H9 (cell line): ENCODE results near the gene ADGRD1. TPM values are rescaled to one million over a fixed set of nuclear protein-coding genes. Genes with fewer than 3 reads are reported as not detected.

ENCODE experiments used
- DNase-seq: peaks from one replicate; pipeline ENCODE4 v3.0.0-alpha.2; 2017
- H2AFZ ChIP-seq: one replicate; pipeline ENCODE4 v1.6.1; 2013; ENCODE audit warnings: mild to moderate bottlenecking, low read length, control low read depth, moderate library complexity
- H2AK5ac ChIP-seq: 2 replicates; pipeline ENCODE4 v1.6.1; 2013; ENCODE audit warnings: low read length, control low read depth, mixed read lengths; ENCODE audit not compliant: insufficient read length
- H2BK120ac ChIP-seq: one replicate; pipeline ENCODE4 v1.6.1; 2013; ENCODE audit warnings: low read depth, mild to moderate bottlenecking, low read length, control low read depth, inconsistent platforms; ENCODE audit not compliant: poor library complexity, severe bottlenecking
- H2BK12ac ChIP-seq: 2 replicates; pipeline ENCODE4 v1.6.1; 2013; ENCODE audit warnings: low read length, control low read depth, mixed read lengths, low read depth; ENCODE audit not compliant: insufficient read length
- H2BK15ac ChIP-seq: 2 replicates; pipeline ENCODE4 v1.6.1; 2013; ENCODE audit warnings: low read depth, low read length, control low read depth
- H2BK20ac ChIP-seq: one replicate; pipeline ENCODE4 v1.6.1; 2013; ENCODE audit warnings: low read depth, mild to moderate bottlenecking, low read length, control low read depth, inconsistent platforms; ENCODE audit not compliant: poor library complexity, severe bottlenecking
- H2BK5ac ChIP-seq: 2 replicates; pipeline ENCODE4 v1.6.1; 2013; ENCODE audit warnings: low read length, control low read depth, mixed read lengths; ENCODE audit not compliant: insufficient read length
- H3K14ac ChIP-seq: 2 replicates; pipeline ENCODE4 v1.6.1; 2013; ENCODE audit warnings: low read length, control low read depth; ENCODE audit not compliant: insufficient read depth
- H3K18ac ChIP-seq: 2 replicates; pipeline ENCODE4 v1.6.1; 2013; ENCODE audit warnings: low read depth, mild to moderate bottlenecking, mixed read lengths, low read length, control low read depth; ENCODE audit not compliant: insufficient read length
- H3K23ac ChIP-seq: 2 replicates; pipeline ENCODE4 v1.6.1; 2013; ENCODE audit warnings: low read length, control low read depth, mixed read lengths, low read depth; ENCODE audit not compliant: insufficient read length
- H3K23me2 ChIP-seq: 2 replicates; pipeline ENCODE4 v1.6.1; 2013; ENCODE audit warnings: low read depth, mild to moderate bottlenecking, mixed read lengths, low read length, control low read depth; ENCODE audit not compliant: insufficient read length, poor library complexity, severe bottlenecking
- H3K27ac ChIP-seq: 2 replicates; pipeline ENCODE4 v1.5.1; 2013; ENCODE audit warnings: low read length, control low read depth, mixed read lengths, low read depth; ENCODE audit not compliant: insufficient read length
- H3K27me3 ChIP-seq: 2 replicates; pipeline ENCODE4 v1.6.1; 2013; ENCODE audit warnings: low read length, control low read depth, inconsistent platforms; ENCODE audit not compliant: insufficient read depth
- H3K4ac ChIP-seq: 2 replicates; pipeline ENCODE4 v1.6.1; 2013; ENCODE audit warnings: low read depth, mild to moderate bottlenecking, control low read depth, inconsistent platforms, low read length, moderate library complexity
- H3K4me1 ChIP-seq: 2 replicates; pipeline ENCODE4 v1.6.1; 2013; ENCODE audit warnings: low read length, control low read depth, inconsistent platforms; ENCODE audit not compliant: insufficient read depth
- H3K4me2 ChIP-seq: 2 replicates; pipeline ENCODE4 v1.6.1; 2013; ENCODE audit warnings: low read length, control low read depth, mixed read lengths; ENCODE audit not compliant: insufficient read length, insufficient read depth
- H3K56ac ChIP-seq: 2 replicates; pipeline ENCODE4 v1.6.1; 2013; ENCODE audit warnings: low read depth, mild to moderate bottlenecking, mixed read lengths, low read length, control low read depth; ENCODE audit not compliant: insufficient read length
- H3K79me1 ChIP-seq: 2 replicates; pipeline ENCODE4 v1.6.1; 2013; ENCODE audit warnings: low read depth, mild to moderate bottlenecking, moderate library complexity, low read length, control low read depth, inconsistent platforms; ENCODE audit not compliant: insufficient read depth, poor library complexity, severe bottlenecking
- H3K79me2 ChIP-seq: 2 replicates; pipeline ENCODE4 v1.6.1; 2013; ENCODE audit warnings: low read length, control low read depth, inconsistent platforms; ENCODE audit not compliant: insufficient read depth
- H3K9ac ChIP-seq: 2 replicates; pipeline ENCODE4 v1.6.1; 2013; ENCODE audit warnings: low read length, control low read depth, mixed read lengths; ENCODE audit not compliant: insufficient read length; ENCODE audit errors: extremely low read depth
- H3K9me3 ChIP-seq: one replicate; pipeline ENCODE4 v1.6.1; 2013; ENCODE audit warnings: low read depth, low read length, inconsistent platforms; ENCODE audit not compliant: control insufficient read depth
- H3T11ph ChIP-seq: one replicate; pipeline ENCODE4 v1.6.1; 2013; ENCODE audit warnings: mild to moderate bottlenecking, low read length, control low read depth, inconsistent platforms
- H4K20me1 ChIP-seq: one replicate; pipeline ENCODE4 v1.6.1; 2013; ENCODE audit not compliant: control insufficient read depth, insufficient read length, insufficient read depth
- H4K5ac ChIP-seq: 2 replicates; pipeline ENCODE4 v1.6.1; 2013; ENCODE audit warnings: low read depth, mild to moderate bottlenecking, mixed read lengths, low read length, control low read depth; ENCODE audit not compliant: insufficient read length
- H4K8ac ChIP-seq: replicated peaks from 2 replicates; pipeline ENCODE4 v1.6.1; 2013; ENCODE audit warnings: low read length, control low read depth, mixed read lengths, low read depth; ENCODE audit not compliant: insufficient read length
- H4K91ac ChIP-seq: 2 replicates; pipeline ENCODE4 v1.6.1; 2013; ENCODE audit warnings: low read depth, mild to moderate bottlenecking, moderate library complexity, mixed read lengths, low read length, control low read depth; ENCODE audit not compliant: insufficient read length
- H3K27ac Mint-ChIP-seq, 3 experiments: 2 replicates in 2 of 3; 3 replicates in 1 of 3; pipeline ENCODE4 v1.8.0; 2020 to 2021; ENCODE audit warnings: mixed read lengths in 3 of 3, mild to moderate bottlenecking in 1 of 3, moderate library complexity in 1 of 3
- H3K27me3 Mint-ChIP-seq: 2 replicates; pipeline ENCODE4 v1.8.0; 2021; ENCODE audit warnings: low read depth, mild to moderate bottlenecking, moderate library complexity, mixed read lengths
- H3K36me3 Mint-ChIP-seq, 3 experiments: 2 replicates in 2 of 3; 3 replicates in 1 of 3; pipeline ENCODE4 v1.8.0; 2020 to 2021; ENCODE audit warnings: low read depth in 3 of 3, mixed read lengths in 3 of 3; ENCODE audit not compliant: insufficient read depth in 1 of 3
- H3K4me1 Mint-ChIP-seq, 2 experiments: 2 replicates each; pipeline ENCODE4 v1.8.0; 2020; ENCODE audit warnings: mixed read lengths in 2 of 2
- H3K4me3 Mint-ChIP-seq, 2 experiments: 2 replicates in 1 of 2; 3 replicates in 1 of 2; pipeline ENCODE4 v1.8.0; 2020 to 2021; ENCODE audit warnings: mild to moderate bottlenecking in 2 of 2, mixed read lengths in 2 of 2, moderate library complexity in 1 of 2
- H3K9me3 Mint-ChIP-seq, 2 experiments: 2 replicates in 1 of 2; 3 replicates in 1 of 2; pipeline ENCODE4 v1.8.0; 2020; ENCODE audit warnings: mild to moderate bottlenecking in 2 of 2, mixed read lengths in 2 of 2, moderate library complexity in 1 of 2
- CTCF ChIP-seq: fragments of 200-600 bp; sonication (generic); conservative IDR thresholded peaks from 3 replicates; pipeline ENCODE4 v1.8.0; 2021; ENCODE audit warnings: antibody characterized with exemption, mild to moderate bottlenecking
- WGBS: extraction: QIAGEN DNeasy Blood & Tissue Kit; methylation state at CpG from one replicate; pipeline ENCODE4 v1.1.7; 2013; ENCODE audit warnings: missing lambda C conversion rate, low lambda C conversion rate, mixed read lengths; ENCODE audit not compliant: insufficient read length; ENCODE audit errors: extremely low coverage; 5-methylcytosine and 5-hydroxymethylcytosine counted together
- total RNA-seq: library from RNA; stranded (reverse); gene quantifications from 2 replicates; pipeline ENCODE4 v1.2.1, GENCODE V29; 2021

Gene ADGRD1
- total RNA-seq, 1 experiment from 2014 or later, result 0.52 TPM

GRCh38 chr12:131122631-131123030 is 168.9 kb downstream of the ADGRD1 start:
- no peak overlapping the region for H3K4ac ChIP-seq
- H3T11ph ChIP-seq, result no peak overlapping the region
- Mint-ChIP-seq H3K4me1 (no peaks in the 10 kb centered on the region), H3K4me3 (no peak overlapping the region), H3K27ac (no peak overlapping the region), H3K27me3 (peaks cover 17% of the 10 kb centered on the region), H3K36me3 (0 out of 7 replicates have a peak, but pooled peaks cover 0 to 1% (median 0%) of the 10 kb centered on the region in 3 experiments), H3K9me3 (no peaks in the 10 kb centered on the region)
- no peak overlapping the region for H4K8ac ChIP-seq
- no peaks in the 10 kb centered on the region for H3K4me1 ChIP-seq
- H3K56ac ChIP-seq, result no peak overlapping the region
- no peaks in the 10 kb centered on the region for H3K79me2 ChIP-seq
- TF ChIP-seq CTCF, result no peak
- H3K9ac ChIP-seq, result no peak overlapping the region
- H2BK12ac ChIP-seq, result no peak overlapping the region
- no peaks in the 10 kb centered on the region for H3K23me2 ChIP-seq
- H3K23ac ChIP-seq, result no peak overlapping the region
- H4K5ac ChIP-seq, result no peak overlapping the region
- H4K91ac ChIP-seq, result no peak overlapping the region
- H3K14ac ChIP-seq, result no peak overlapping the region
- H3K18ac ChIP-seq, result no peak overlapping the region
- no peaks in the 10 kb centered on the region for H3K9me3 ChIP-seq
- no peak overlapping the region for H2BK15ac ChIP-seq
- H3K27me3 ChIP-seq, result no peaks in the 10 kb centered on the region
- H3K79me1 ChIP-seq, result no peaks in the 10 kb centered on the region
- H3K4me2 ChIP-seq, result no peak overlapping the region
- H2BK20ac ChIP-seq, result no peak overlapping the region
- peak; percentile 19 for DNase-seq
- no CpG with 5 or more reads among the region's 7 CpGs for WGBS
- no peak overlapping the region for H3K27ac ChIP-seq
- H2AK5ac ChIP-seq, result no peak overlapping the region
- H2BK120ac ChIP-seq, result no peak overlapping the region
- no peak overlapping the region for H2AFZ ChIP-seq
- H2BK5ac ChIP-seq, result no peak overlapping the region
- H4K20me1 ChIP-seq, result no peaks in the 10 kb centered on the region
